ENCODE measurements around the gene CHRNA1.
A peak's percentile ranks its signal among the peaks of the same experiment; 100 is the strongest.

The CHRNA1 gene

DNA sequence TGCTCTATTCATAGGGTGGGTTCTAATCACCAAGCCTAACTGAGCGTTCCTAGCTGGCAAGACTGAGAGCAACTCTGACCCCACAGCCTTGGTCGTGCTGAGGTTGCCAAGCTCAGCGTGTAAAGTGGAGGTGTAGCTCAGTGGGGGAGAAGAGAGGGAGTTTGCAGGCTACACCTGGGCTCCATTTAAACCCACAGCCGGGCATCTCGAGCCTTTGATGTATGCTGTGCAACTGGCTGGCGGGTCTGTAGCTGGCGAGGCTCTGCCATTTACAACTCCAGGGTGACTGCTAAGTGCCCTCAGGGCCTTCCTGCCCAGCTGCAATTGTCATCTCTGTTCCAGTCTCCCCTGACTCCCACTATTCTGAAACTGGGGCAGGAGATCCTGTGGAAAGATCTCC is 20.0 kb upstream of the CHRNA1 start:
- DNase-seq = no peak

DNA sequence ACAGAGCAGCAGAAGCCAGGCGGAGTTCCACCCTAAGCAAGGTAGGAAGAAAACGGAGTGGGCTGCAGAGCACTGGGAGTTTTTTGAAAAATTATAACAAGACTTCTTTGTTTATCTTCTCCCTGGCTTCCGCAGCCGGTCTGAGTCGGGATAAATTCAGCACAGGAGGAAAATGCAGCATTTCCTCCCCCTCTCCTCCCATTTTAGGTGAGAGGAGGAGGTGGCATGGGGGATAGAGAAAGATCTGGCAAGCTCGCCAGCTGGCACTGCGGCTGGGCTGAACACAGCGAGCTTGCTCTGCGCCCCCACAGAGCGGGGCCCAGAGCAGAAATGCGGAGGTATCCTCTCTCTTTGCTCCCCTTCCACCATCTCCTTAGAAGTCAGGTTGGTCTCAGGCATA is 17.7 kb upstream of the CHRNA1 start:
- DNase-seq = peak in 27 of 56 donors; percentile 10 to 76 (median 27)

GRCh38 chr2:174781298-174781697 is 17.0 kb upstream of the CHRNA1 start:
- DNase-seq = no peak

DNA sequence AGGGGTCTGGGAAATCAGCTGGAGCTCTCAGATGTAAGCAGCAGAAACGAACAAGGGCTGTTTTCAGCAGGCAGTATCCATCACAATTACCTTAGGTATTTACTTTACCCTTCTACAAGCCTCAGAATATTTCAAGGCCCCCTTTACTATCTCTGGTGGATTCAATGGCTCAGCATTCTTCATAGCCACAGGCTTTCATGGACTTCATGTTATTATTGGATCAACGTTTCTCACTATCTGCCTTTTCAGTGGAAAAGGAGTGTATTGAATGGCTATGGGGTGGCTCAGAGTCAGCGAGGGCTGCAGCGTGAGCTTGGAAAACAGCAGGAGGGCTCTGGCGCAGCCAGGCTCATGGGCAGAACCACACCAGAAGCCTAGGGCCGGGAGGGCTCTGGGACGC is 16.6 kb upstream of the CHRNA1 start:
- no peak for DNase-seq

DNA sequence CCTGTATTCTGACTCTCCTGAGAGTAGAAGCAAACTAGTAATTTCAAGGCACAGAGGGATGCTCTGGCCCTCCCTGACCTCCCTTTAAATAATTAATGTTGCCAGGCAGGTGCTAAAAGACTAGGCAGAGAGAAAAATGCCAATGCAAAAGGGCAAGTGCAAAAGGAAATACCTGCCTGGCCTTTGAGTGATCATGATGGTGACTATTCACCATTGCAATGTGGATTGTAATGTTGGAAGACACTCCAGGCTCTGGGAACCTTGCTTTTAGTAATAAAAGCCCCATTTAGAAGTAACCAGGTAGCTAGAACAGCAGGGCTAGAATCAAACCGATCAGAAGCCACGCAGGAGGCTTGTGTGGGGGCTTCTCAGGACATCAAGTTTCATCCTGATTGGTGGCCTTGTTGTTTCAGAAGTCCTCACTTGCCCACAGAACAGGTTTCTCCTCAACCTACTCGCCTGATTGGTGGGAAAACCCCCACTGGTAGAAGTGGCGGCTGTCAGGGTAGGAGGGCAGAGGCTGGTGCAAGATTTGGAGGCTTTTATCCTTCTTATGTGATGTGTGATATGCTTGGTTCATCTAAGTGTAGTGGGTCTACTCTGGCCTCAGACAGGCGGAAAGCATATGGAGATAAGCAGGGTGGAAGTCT is 16.0 kb upstream of the CHRNA1 start:
- no peak for DNase-seq

GRCh38 chr2:174779361-174779928 is 15.2 kb upstream of the CHRNA1 start:
- DNase-seq = no peak

DNA sequence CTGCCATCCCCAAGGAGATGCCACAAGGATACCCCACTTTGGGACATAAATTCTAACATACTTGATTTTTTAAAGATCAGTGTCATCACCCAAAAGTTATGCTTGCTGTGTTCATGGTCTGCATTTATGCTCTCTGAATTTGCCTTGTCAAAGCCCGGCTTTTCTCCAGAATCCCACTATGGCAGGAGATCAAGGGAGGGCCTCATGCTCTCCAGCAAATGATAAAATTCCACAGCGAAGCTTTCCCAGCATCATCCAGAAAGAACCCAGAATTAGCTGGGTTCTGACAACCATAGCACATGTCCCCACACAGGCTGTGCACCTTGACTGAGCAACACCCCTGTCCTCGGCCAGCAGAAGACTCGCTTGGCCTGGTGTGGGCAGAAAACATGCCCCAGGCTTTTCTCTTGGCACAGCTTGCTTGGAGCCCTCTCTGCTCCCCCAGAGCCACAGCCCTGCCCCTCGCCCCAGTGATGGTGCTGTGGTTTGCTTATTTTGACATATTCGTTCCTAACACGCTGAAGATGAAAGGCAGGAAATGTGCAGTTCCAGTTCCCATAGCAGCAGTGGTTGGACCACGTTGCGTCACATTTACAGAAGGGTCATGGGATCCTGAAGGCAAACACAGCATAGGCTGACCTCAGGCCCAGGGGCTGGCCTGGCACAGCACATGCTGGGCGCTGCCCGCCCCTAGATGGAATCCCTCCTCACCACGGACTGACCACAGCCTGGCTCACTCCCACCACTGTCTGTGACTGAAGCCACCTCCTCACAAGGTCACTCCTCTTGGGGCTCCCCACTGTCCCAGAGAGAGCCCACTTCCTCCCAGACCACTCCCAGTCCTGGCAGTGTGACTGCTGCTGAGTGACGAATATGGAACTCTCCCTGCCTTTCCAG is 14.1 kb upstream of the CHRNA1 start:
- no peak for DNase-seq

- no peak for DNase-seq
Observed at GRCh38 chr2:174777347-174778084, 13.2 kb upstream of the CHRNA1 start.

DNA sequence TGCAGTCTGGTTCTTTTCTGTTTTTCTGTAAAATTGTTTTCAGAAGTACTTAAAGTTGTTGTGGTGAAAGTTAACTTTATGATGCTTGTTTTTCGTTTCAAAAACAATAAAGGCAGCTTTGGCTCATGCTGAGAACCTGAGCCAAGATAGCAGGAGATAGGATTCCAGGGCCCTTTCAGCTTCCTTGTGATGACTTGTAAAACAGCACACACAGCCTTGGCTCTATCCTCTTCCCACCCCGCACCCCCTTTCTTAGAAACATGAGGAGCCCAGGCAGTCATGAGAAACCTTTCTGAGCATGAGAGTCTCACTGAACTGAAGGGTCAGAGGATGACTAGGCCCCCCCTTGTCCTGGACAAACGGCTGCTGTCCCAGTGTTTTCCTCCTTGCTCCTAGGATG is 12.4 kb upstream of the CHRNA1 start:
- no peak for DNase-seq

DNA sequence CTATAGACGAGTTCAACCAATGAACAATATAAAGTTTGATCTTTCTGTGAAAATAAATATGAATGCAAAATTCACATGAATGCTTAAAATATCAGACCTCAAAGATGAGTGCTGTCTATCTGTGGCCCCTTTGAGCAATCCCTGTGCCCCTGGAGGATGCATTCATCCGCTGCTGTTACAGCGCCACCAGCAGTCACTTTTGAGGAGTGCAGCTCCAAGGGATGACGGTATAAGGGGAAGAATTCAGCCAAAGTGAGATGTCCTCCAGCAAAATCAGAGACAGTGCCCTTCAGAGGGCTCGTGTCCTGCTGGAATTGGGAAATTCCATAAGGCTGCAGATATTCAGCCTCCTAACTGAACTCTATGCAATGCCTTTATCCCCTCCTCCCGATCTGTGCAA is 12.0 kb upstream of the CHRNA1 start:
- no peak for DNase-seq

DNA sequence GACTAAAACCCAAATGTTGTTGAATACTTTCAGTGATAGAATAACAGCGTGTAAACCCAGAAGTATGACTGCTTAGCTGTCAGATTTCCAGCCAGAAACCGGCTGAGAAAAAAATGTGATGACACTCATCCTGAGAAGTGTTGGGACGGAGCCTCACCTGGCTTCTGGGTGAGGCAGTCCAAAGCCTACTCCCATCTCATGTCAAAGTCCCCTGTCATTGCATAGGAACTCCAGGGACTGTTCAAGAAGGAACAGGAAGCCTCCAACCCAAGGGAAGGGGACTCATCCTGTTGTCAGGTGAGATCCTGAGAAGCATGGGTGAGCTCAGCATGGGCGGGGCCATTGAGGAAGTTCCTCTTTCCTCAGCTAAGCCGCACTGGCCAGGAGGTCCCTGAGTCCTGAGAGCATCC is 11.3 kb upstream of the CHRNA1 start:
- no peak for DNase-seq

- no peak for DNase-seq
Observed at GRCh38 chr2:174774886-174775285, 10.6 kb upstream of the CHRNA1 start.

GRCh38 chr2:174773215-174773614 is 8.9 kb upstream of the CHRNA1 start:
- no peak for DNase-seq

- no peak for DNase-seq
Observed at GRCh38 chr2:174772472-174772801, 8.2 kb upstream of the CHRNA1 start.

GRCh38 chr2:174771631-174772471 is 7.6 kb upstream of the CHRNA1 start:
- DNase-seq = peak in 53 of 56 donors; percentile 9 to 84 (median 59)

DNA sequence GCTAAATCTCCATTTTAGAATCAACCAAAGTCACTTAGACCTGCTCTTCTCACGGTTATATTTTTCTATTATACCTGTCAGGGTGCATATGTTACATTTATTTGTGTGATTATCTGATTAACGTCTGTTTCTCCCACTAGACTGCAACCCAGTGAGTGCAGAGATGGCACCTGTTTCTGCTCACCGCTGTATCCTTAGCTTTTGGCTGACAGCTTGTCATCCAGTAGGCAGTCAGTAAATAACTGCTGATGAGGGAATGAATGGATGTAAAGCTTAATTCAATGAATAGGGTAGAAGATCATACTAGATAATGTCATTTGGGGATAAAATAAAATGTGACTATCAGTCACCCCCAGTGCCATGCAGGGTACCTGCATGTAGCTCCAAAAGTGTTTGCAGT is 6.9 kb upstream of the CHRNA1 start:
- no peak for DNase-seq

DNA sequence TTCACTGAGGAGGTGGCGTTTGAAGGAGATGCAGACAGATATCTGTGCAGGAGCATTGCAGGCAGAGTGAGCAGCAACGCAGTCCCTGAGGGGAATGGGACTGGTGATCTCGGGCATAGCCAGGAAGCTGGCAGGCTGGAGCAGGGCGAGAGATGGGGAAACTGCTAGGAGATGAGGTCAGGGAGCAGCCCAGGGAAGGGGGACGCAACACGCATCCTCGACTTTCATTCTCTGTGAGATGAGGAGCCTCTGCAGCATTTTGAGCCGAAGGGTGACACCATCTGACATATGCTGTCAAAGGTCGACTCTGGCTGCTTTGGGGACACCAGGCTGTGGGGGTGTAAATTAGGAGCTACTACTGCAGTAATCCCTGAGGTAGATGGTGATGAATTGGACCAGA is 4.3 kb upstream of the CHRNA1 start:
- no peak for DNase-seq

GRCh38 chr2:174766271-174766670 is 2.0 kb upstream of the CHRNA1 start:
- DNase-seq = no peak

DNA sequence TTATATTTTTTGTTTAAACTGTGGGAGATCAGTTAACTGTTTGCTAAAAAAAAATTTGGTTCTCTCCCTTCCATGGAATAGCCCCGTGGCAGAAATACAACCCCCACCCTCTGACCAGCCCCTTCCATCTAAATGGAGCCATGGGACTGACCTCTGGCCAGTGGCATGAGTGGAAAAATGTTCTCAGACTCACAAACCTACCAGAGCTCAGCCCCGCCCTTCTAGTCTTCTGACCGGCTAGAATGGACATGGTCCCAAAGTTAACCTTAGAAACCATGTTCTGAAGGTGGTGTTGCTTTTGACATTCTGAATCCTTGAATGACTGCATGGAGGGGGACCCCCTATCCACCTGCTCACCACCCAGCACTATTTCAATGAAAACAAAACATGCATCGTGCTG is 1.3 kb upstream of the CHRNA1 start:
- no peak for DNase-seq

- DNase-seq = no peak
Observed at GRCh38 chr2:174763780-174764179, 492 bp downstream of the CHRNA1 start.

- no peak for DNase-seq
Observed at GRCh38 chr2:174762464-174762863, 1.8 kb downstream of the CHRNA1 start.

Measured in amygdala (tissue), 56 donors.